Thoracic aorta (tissue), 2 donors: ENCODE results near the gene FLAD1. TPM values are rescaled to one million over a fixed set of nuclear protein-coding genes. Genes with fewer than 3 reads are reported as not detected.
A peak's percentile ranks its signal among the peaks of the same experiment; 100 is the strongest.
"Not testable (repeated sequence)": the region's sequence is repeated elsewhere in the genome, so short reads cannot be mapped to it uniquely, and the experiment has no call there.

Source experiments
- ATAC-seq: fragments of 150-250 bp; one replicate; pipeline ENCODE4 v1.8.0; 2017; ENCODE audit warnings: low read depth; ENCODE audit not compliant: insufficient number of reproducible peaks, low FRiP score
- DNase-seq: peaks from one replicate; pipeline ENCODE4 v3.0.0-alpha.2; 2020; ENCODE audit warnings: low spot score
- H3K27ac ChIP-seq, 2 donors: fragments of 200-600 bp; sonication (generic); 1 replicate in 1 of 2; 2 replicates in 1 of 2; pipeline ENCODE4 v1.5.1; 2016; ENCODE audit warnings: mild to moderate bottlenecking in 2 of 2, moderate library complexity in 2 of 2
- H3K27me3 ChIP-seq: fragments of 200-600 bp; sonication (generic); replicated peaks from 2 replicates; pipeline ENCODE4 v1.6.0; 2016; ENCODE audit warnings: mild to moderate bottlenecking; ENCODE audit not compliant: insufficient read depth
- H3K36me3 ChIP-seq: fragments of 200-600 bp; sonication (generic); one replicate; pipeline ENCODE4 v1.5.1; 2016
- H3K4me1 ChIP-seq, 2 donors: fragments of 200-600 bp; sonication (generic); 1 replicate in 1 of 2; 2 replicates in 1 of 2; pipeline versions ENCODE4 v1.5.1 to v1.6.0; 2016; ENCODE audit warnings: low read depth in 2 of 2, mild to moderate bottlenecking in 1 of 2; ENCODE audit not compliant: control insufficient read depth in 1 of 2
- H3K4me3 ChIP-seq: fragments of 200-600 bp; sonication (generic); 2 replicates; pipeline ENCODE4 v1.5.1; 2016; ENCODE audit warnings: mild to moderate bottlenecking
- H3K9me3 ChIP-seq: fragments of 200-600 bp; sonication (generic); 2 replicates; pipeline ENCODE4 v1.5.1; 2016
- total RNA-seq, 2 donors: library from RNA; depleted of rRNA; stranded (reverse); fragments of >200 nt; gene quantifications; one replicate each; pipeline versions ENCODE4 v1.1.0 to v1.2.3, GENCODE V29; 2016
- TF ChIP-seq, protein P1 (sequence below): fragments of 200-600 bp; sonication (generic); IDR thresholded peaks from one replicate; pipeline ENCODE4 v1.5.1; 2019; ENCODE audit warnings: antibody characterized with exemption

The FLAD1 gene
- total RNA-seq, 2 donors from 2014 or later: 23.8 to 27.2 TPM

DNA sequence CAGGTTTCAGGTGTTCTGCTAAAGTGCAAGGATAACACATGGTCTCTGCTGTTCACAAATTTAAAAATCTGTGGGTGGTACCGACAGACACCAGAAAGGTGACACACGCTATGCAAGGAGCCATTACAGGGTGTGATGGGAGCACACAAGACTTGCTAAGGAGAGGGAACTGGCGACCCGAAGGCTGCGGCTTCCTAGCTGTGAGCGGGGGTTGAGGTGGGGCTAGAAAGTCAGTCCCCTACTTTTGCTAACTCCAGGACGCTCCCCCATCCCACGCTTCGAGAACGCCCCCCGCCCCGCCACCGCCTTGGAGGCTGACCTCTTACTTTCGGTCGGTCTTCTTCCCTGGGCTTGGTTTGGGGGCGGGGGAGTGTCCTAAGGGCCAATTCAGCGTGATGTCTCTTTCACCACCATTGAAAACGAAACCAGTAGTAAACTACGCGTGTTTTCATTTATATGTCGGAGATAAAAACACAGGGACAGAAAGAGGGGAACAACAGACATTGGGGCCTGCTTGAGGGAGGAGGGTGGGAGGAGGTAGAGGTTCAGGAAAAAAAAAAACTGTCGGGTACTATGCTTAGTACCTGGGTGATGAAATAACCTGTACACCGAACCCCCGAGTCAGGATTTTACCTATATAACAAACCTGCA lies 7.6 kb upstream of the FLAD1 start:
- Histone ChIP-seq H3K4me3 (peak overlapping the region; percentile 83), H3K9me3 (no peaks in the 10 kb centered on the region), H3K27ac (peak overlapping the region; percentile 98 to 99), H3K4me1 (peaks cover 20 to 39% of the 10 kb centered on the region in 2 donors), H3K36me3 (peaks cover 4% of the 10 kb centered on the region), H3K27me3 (no peaks in the 10 kb centered on the region)
- ATAC-seq (no peak), DNase-seq (no peak)
- TF ChIP-seq, protein P1, sequence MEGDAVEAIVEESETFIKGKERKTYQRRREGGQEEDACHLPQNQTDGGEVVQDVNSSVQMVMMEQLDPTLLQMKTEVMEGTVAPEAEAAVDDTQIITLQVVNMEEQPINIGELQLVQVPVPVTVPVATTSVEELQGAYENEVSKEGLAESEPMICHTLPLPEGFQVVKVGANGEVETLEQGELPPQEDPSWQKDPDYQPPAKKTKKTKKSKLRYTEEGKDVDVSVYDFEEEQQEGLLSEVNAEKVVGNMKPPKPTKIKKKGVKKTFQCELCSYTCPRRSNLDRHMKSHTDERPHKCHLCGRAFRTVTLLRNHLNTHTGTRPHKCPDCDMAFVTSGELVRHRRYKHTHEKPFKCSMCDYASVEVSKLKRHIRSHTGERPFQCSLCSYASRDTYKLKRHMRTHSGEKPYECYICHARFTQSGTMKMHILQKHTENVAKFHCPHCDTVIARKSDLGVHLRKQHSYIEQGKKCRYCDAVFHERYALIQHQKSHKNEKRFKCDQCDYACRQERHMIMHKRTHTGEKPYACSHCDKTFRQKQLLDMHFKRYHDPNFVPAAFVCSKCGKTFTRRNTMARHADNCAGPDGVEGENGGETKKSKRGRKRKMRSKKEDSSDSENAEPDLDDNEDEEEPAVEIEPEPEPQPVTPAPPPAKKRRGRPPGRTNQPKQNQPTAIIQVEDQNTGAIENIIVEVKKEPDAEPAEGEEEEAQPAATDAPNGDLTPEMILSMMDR: no peak

DNA sequence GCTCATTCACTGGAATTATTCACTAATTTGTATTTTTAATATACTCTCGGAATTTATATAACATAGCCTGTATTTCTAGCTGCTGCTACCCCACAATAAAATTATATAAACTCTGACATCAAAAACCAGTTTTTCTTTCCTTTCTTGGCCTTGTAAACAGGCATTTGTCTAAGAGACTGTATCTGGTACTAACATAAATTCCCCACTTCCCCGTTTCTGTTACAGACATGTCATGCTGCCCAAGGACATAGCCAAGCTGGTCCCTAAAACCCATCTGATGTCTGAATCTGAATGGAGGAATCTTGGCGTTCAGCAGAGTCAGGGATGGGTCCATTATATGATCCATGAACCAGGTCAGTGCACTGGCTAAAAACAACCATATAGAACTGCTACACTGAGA lies 5.4 kb upstream of the FLAD1 start:
- not testable (repeated sequence) for H3K36me3 ChIP-seq, DNase-seq, ATAC-seq, H3K9me3 ChIP-seq, H3K4me3 ChIP-seq, H3K27ac ChIP-seq, H3K27me3 ChIP-seq
- peaks cover 10 to 23% of the 10 kb centered on the region in 2 donors for H3K4me1 ChIP-seq

DNA sequence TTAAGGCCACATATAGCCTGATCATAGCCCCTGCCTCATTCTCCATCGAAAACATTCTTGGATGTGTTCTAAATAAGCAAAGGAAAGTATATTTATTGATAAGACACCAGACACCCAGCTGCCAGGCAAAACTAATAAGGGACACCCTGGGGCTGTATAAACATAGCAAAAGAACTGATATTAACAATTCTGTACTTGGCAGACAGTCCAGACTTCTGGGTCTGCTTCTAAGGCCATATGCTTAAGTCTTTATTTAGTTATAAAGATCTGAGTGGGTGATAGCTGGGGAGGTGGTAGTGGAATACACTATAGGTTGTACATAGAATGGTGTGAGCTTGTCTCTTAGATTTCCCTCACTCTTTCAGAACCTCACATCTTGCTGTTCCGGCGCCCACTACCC lies 4.8 kb upstream of the FLAD1 start:
- H3K9me3 ChIP-seq: no peaks in the 10 kb centered on the region
- no peak overlapping the region for H3K4me3 ChIP-seq
- ATAC-seq: no peak
- peaks cover 6 to 18% of the 10 kb centered on the region in 2 donors for H3K4me1 ChIP-seq
- H3K27ac ChIP-seq: no peak overlapping the region
- no peak for DNase-seq
- H3K36me3 ChIP-seq: peaks cover 4% of the 10 kb centered on the region
- TF ChIP-seq, protein P1: no peak
- H3K27me3 ChIP-seq: no peaks in the 10 kb centered on the region

DNA sequence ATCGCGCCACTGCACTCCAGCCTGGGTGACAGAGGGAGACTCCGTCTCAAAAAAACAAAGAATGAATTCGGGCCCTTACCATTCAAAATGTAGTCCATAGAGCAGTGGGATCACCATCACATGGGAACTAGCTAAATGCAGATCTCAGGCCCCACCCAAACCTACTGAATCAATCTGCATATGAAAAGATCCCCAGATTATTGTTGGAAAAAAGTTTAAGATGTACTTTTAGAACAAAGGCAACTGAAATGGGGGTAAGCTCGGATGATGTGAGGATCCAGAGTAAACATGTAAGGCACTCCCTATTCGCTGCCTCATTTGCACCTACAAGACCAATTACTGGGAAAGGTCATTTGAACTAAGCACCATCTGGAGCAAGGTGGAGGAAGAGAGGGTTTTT lies 803 bp upstream of the FLAD1 start:
- no peak for ATAC-seq

DNA sequence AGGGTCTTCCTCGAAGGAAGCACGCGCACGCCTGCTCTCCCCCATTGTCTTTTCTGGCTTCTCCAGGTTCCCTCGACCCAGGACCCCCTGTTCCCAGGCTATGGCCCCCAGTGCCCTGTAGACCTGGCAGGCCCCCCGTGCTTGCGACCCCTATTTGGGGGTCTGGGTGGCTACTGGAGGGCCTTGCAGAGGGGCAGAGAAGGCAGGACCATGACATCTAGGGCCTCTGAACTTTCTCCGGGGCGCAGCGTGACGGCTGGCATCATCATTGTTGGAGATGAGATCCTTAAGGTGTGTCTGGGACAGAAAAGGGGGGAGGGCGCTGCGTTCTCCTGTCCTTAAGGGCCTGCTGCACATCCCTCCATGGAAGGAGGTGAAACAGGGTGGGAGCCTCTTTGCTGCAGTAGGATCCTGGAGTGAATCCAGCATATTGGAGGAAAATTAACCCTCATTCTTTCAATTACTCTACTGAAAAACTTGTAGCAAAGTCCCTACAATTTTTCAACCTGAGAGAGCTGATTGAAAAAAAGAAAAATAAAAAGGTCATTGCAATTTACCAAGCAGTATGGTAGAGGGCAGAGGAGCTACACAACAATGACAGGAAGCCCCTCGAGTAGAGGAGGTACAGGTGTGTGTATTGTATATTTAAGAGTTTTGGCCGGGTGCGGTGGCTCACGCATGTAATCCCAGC lies 777 bp downstream of the FLAD1 start:
- TF ChIP-seq, protein P1: no peak
- no peaks in the 10 kb centered on the region for H3K9me3 ChIP-seq
- peak overlapping the region; percentile 71 for H3K4me3 ChIP-seq
- no peaks in the 10 kb centered on the region for H3K27me3 ChIP-seq
- H3K4me1 ChIP-seq: peaks cover 9 to 16% of the 10 kb centered on the region in 2 donors
- no peak for ATAC-seq
- peak overlapping the region; percentile 10 to 15 for H3K27ac ChIP-seq
- no peak for DNase-seq
- H3K36me3 ChIP-seq: peaks cover 15% of the 10 kb centered on the region

More for the DNA sequence above, 803 bp upstream of the FLAD1 start:
- Histone ChIP-seq H3K36me3 (peaks cover 6% of the 10 kb centered on the region), H3K4me1 (peaks cover 9 to 16% of the 10 kb centered on the region in 2 donors), H3K9me3 (no peaks in the 10 kb centered on the region), H3K4me3 (peak overlapping the region; percentile 71), H3K27me3 (no peaks in the 10 kb centered on the region), H3K27ac (no peak overlapping the region)
- DNase-seq: no peak
- TF ChIP-seq, protein P1: no peak

DNA sequence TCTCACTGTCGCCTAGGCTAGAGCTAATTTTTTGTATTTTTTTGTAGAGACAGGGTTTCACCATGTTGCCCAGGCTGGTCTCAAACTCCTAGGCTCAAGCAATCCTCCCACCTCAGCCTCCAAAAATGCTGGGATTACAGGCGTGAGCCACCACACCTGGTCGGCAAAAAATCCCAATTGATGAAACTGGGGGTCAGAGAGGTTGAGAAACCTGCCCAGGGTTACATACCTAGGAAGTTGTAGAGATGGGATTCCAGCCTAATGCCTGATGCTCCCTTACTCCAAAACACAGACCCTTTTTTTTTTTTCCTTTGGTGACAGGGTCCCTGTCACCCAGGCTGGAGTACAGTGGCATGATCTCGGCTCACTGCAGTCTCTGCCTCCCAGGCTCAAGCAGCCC lies 3.6 kb downstream of the FLAD1 start:
- DNase-seq: not testable (repeated sequence)

More for the DNA sequence above, 3.6 kb downstream of the FLAD1 start:
- peaks cover 17% of the 10 kb centered on the region for H3K36me3 ChIP-seq
- peaks cover 9 to 16% of the 10 kb centered on the region in 2 donors for H3K4me1 ChIP-seq
- not testable (repeated sequence) for H3K9me3 ChIP-seq, H3K4me3 ChIP-seq, H3K27ac ChIP-seq, H3K27me3 ChIP-seq, ATAC-seq
